Ammon's horn (tissue), 1 donor: ENCODE results near the gene PRC1.
A peak's percentile ranks its signal among the peaks of the same experiment; 100 is the strongest.
"Not testable (repeated sequence)": the region's sequence is repeated elsewhere in the genome, so short reads cannot be mapped to it uniquely, and the experiment has no call there.

Experiments used
- DNase-seq: peaks from one replicate; pipeline ENCODE4 v3.0.0-alpha.2; 2016; ENCODE audit warnings: low spot score

PRC1 gene

GRCh38 chr15:90934256-90934948 lies 59.9 kb downstream of the PRC1 start:
- peak; percentile 92 for DNase-seq

- no peak for DNase-seq
Measured at GRCh38 chr15:90933301-90933700, 61.0 kb downstream of the PRC1 start.

GRCh38 chr15:90932660-90932991 lies 61.7 kb downstream of the PRC1 start:
- DNase-seq, result no peak

GRCh38 chr15:90931828-90932659 lies 62.3 kb downstream of the PRC1 start, which contains the start of gene HDDC3:
Gene HDDC3 (minus strand): TSS chr15:90932549. CDS start chr15:90932540, 9 bp downstream.
- peak; percentile 82 for DNase-seq

GRCh38 chr15:90931575-90931827 lies 62.8 kb downstream of the PRC1 start:
- no peak for DNase-seq

- DNase-seq, result no peak
Measured at GRCh38 chr15:90930861-90931574, 63.3 kb downstream of the PRC1 start.

GRCh38 chr15:90929246-90930019 lies 64.9 kb downstream of the PRC1 start:
- no peak for DNase-seq

- DNase-seq, result not testable (repeated sequence)
Measured at GRCh38 chr15:90928106-90928505, 66.2 kb downstream of the PRC1 start.

GRCh38 chr15:90926766-90927165 lies 67.6 kb downstream of the PRC1 start:
- DNase-seq, result not testable (repeated sequence)

GRCh38 chr15:90924375-90924774 lies 70.0 kb downstream of the PRC1 start:
- DNase-seq, result no peak

GRCh38 chr15:90922712-90923322 lies 71.5 kb downstream of the PRC1 start:
- DNase-seq, result not testable (repeated sequence)

GRCh38 chr15:90921887-90922286 lies 72.4 kb downstream of the PRC1 start:
- no peak for DNase-seq

- DNase-seq, result no peak
Measured at GRCh38 chr15:90918835-90919234, 75.5 kb downstream of the PRC1 start.

- DNase-seq, result no peak
Measured at GRCh38 chr15:90918034-90918788, 76.1 kb downstream of the PRC1 start.

GRCh38 chr15:90917569-90917968 lies 76.8 kb downstream of the PRC1 start:
- no peak for DNase-seq

GRCh38 chr15:90916461-90916860 lies 77.9 kb downstream of the PRC1 start:
- DNase-seq, result no peak
